Stimulated activated memory B cell treated with anti-CD40 and anti-IgM and Interleukin-4, amounts not matched to agents 10 μg/mL and 1 μg/mL and 100 μg/mL, for 72 hours (primary cell): ENCODE results near the gene PRR5.
"Not testable (repeated sequence)": the region's sequence is repeated elsewhere in the genome, so short reads cannot be mapped to it uniquely, and the experiment has no call there.

Experiments used
- ATAC-seq: fragments of 150-1000 bp; cut with Tn5 transposase; 2 replicates; pipeline ENCODE4 v1.10.0; 2021
- H3K27ac Mint-ChIP-seq: one replicate; pipeline ENCODE4 v1.8.0; 2022; ENCODE audit warnings: mild to moderate bottlenecking, mixed read lengths
- H3K27me3 Mint-ChIP-seq: one replicate; pipeline ENCODE4 v1.8.0; 2022; ENCODE audit warnings: mixed read lengths
- H3K36me3 Mint-ChIP-seq: one replicate; pipeline ENCODE4 v1.8.0; 2022; ENCODE audit warnings: mixed read lengths
- H3K4me1 Mint-ChIP-seq: one replicate; pipeline ENCODE4 v1.8.0; 2022; ENCODE audit warnings: mixed read lengths
- H3K4me3 Mint-ChIP-seq: one replicate; pipeline ENCODE4 v1.8.0; 2022; ENCODE audit warnings: mild to moderate bottlenecking, moderate library complexity, mixed read lengths
- H3K9me3 Mint-ChIP-seq: one replicate; pipeline ENCODE4 v1.8.0; 2022; ENCODE audit warnings: mixed read lengths

Gene PRR5

DNA sequence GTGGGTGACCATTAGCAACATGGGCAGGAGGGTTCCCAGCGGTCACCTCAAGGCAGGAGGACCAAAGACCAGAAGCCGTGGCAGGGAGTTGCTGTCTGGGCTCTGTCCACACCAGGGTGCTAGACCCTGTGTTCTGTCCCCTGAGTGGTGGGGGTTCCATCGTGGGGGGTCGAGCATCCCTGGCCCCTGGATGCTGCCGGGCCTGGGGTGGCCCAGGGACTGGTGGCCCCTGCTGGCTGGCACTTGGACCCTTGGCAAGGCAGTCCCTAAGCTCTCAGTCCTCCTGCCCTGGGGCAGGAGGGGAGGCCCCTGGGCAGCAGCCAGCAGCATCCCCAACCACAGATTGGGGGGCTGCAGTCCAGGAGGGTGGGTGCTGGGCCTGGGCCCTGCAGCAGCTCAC lies 37.0 kb downstream of the PRR5 start:
- H3K36me3 Mint-ChIP-seq, result peaks cover 5% of the 10 kb centered on the region
- peaks cover 9% of the 10 kb centered on the region for H3K4me1 Mint-ChIP-seq
- H3K9me3 Mint-ChIP-seq, result no peaks in the 10 kb centered on the region
- no peak overlapping the region for H3K27ac Mint-ChIP-seq
- no peak overlapping the region for H3K4me3 Mint-ChIP-seq
- no peak for ATAC-seq
- H3K27me3 Mint-ChIP-seq, result peaks cover 18% of the 10 kb centered on the region

- not testable (repeated sequence) for H3K4me1 Mint-ChIP-seq, H3K36me3 Mint-ChIP-seq, H3K4me3 Mint-ChIP-seq, ATAC-seq, H3K27ac Mint-ChIP-seq, H3K9me3 Mint-ChIP-seq
- peaks cover 18% of the 10 kb centered on the region for H3K27me3 Mint-ChIP-seq
Measured at GRCh38 chr22:44739666-44740065, 37.7 kb downstream of the PRR5 start.

DNA sequence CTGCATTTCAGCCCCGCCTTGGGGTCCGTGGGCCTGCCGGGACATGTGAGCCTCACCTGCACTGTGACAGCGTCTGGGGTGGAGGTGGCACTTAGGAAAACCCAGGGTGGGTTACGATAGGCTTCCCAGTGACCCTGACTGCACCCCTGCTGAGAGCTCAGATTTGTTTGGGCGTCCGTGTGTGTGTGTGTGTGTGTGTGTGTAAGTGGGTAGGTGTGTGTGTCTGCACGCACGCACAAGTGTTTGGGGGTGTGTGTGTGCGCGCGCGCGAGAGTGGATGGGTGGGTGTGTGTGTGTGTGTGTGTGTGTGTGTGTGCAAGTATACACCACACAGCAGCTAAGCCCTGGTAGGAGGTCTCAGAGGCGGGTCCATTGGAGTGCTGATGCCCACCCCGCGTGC lies 38.3 kb downstream of the PRR5 start:
- ATAC-seq, result no peak
- Mint-ChIP-seq H3K36me3 (peaks cover 5% of the 10 kb centered on the region), H3K4me1 (peaks cover 9% of the 10 kb centered on the region), H3K27me3 (peaks cover 18% of the 10 kb centered on the region), H3K9me3 (peaks cover 5% of the 10 kb centered on the region), H3K27ac (no peak overlapping the region), H3K4me3 (no peak overlapping the region)

- peaks cover 5% of the 10 kb centered on the region for H3K9me3 Mint-ChIP-seq
- H3K4me1 Mint-ChIP-seq, result no peaks in the 10 kb centered on the region
- H3K4me3 Mint-ChIP-seq, result no peak overlapping the region
- H3K27ac Mint-ChIP-seq, result no peak overlapping the region
- peaks cover 18% of the 10 kb centered on the region for H3K27me3 Mint-ChIP-seq
- peaks cover 5% of the 10 kb centered on the region for H3K36me3 Mint-ChIP-seq
- ATAC-seq, result no peak
Measured at GRCh38 chr22:44741929-44742328, 39.9 kb downstream of the PRR5 start.

GRCh38 chr22:44743247-44743646 lies 41.2 kb downstream of the PRR5 start:
- ATAC-seq, result no peak
- H3K27ac Mint-ChIP-seq, result no peak overlapping the region
- peaks cover 21% of the 10 kb centered on the region for H3K27me3 Mint-ChIP-seq
- no peak overlapping the region for H3K4me3 Mint-ChIP-seq
- H3K9me3 Mint-ChIP-seq, result peaks cover 5% of the 10 kb centered on the region
- no peaks in the 10 kb centered on the region for H3K4me1 Mint-ChIP-seq
- peaks cover 5% of the 10 kb centered on the region for H3K36me3 Mint-ChIP-seq

DNA sequence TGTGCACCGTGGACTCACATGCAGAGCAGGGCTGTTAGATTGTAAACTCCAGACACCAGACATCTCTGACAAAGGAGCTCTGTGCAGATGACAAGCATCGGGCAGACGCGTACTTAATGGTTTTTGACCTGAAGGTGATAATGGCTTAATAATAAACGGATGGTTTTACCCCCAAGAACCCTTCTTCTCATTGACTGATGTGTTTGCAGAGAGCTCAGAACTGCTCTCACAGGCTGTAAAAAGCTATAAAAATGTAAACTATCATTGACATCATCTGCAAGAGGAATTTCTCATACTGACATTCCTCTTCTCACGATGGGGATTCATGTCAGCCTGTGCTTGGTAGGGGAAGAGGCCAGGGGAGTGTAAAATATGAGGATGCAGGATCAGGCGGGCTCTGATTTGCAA lies 41.8 kb downstream of the PRR5 start:
- H3K4me1 Mint-ChIP-seq, result no peaks in the 10 kb centered on the region
- H3K9me3 Mint-ChIP-seq, result peaks cover 5% of the 10 kb centered on the region
- ATAC-seq, result no peak
- no peak overlapping the region for H3K4me3 Mint-ChIP-seq
- H3K27me3 Mint-ChIP-seq, result peaks cover 21% of the 10 kb centered on the region
- H3K36me3 Mint-ChIP-seq, result peaks cover 5% of the 10 kb centered on the region
- H3K27ac Mint-ChIP-seq, result no peak overlapping the region

GRCh38 chr22:44745853-44746789 lies 44.1 kb downstream of the PRR5 start:
- Mint-ChIP-seq H3K4me1 (no peaks in the 10 kb centered on the region), H3K36me3 (no peaks in the 10 kb centered on the region), H3K4me3 (no peak overlapping the region), H3K27ac (no peak overlapping the region), H3K9me3 (peaks cover 5% of the 10 kb centered on the region), H3K27me3 (peaks cover 23% of the 10 kb centered on the region)
- no peak for ATAC-seq

- H3K9me3 Mint-ChIP-seq, H3K4me1 Mint-ChIP-seq, H3K4me3 Mint-ChIP-seq, H3K36me3 Mint-ChIP-seq, H3K27ac Mint-ChIP-seq, ATAC-seq: not testable (repeated sequence)
- peaks cover 38% of the 10 kb centered on the region for H3K27me3 Mint-ChIP-seq
Measured at GRCh38 chr22:44747784-44748127, 45.8 kb downstream of the PRR5 start.

DNA sequence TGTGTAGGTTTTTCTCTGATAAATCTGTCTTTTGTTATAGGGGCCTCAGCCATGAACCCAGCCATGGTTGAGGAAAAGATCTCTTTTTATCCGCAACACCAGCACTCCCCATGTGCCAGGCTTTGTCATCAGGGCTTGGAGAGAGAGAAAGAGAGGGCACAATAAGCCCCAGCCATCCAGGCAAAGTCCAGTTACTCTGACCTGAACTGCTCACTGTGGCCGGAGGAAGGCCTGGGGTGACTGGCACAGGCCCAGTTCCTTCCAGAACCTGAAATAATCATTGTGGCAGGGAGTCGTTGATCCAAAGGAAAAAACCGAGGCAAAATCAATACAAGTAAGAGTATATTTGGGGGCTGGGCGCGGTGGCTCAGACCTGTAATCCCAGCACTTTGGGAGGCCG lies 46.5 kb downstream of the PRR5 start:
- Mint-ChIP-seq H3K4me3 (no peak overlapping the region), H3K27ac (no peak overlapping the region), H3K36me3 (no peaks in the 10 kb centered on the region), H3K9me3 (peaks cover 5% of the 10 kb centered on the region), H3K4me1 (peaks cover 6% of the 10 kb centered on the region), H3K27me3 (peaks cover 46% of the 10 kb centered on the region)
- ATAC-seq, result no peak

DNA sequence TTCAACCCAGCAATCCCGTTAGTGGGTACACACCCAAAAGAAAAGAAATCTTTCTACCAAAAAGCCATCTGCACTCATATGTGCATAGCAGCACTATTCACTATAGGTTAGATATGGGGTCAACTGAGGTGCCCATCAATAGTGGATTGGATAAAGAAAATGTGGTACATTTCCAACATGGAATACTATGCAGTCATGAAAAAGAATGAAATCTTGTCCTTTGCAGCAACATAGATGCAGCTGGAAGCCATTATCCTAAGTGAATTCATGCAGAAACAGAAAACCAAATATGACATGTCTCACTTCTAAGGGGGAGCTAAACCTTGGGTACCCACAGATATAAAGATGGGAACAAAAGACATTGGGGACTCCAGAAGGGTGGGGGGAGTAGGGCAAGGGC lies 48.5 kb downstream of the PRR5 start:
- no peaks in the 10 kb centered on the region for H3K9me3 Mint-ChIP-seq
- no peak overlapping the region for H3K4me3 Mint-ChIP-seq
- H3K27ac Mint-ChIP-seq, result no peak overlapping the region
- ATAC-seq, result no peak
- H3K36me3 Mint-ChIP-seq, result no peaks in the 10 kb centered on the region
- peaks cover 65% of the 10 kb centered on the region for H3K27me3 Mint-ChIP-seq
- H3K4me1 Mint-ChIP-seq, result peaks cover 6% of the 10 kb centered on the region

GRCh38 chr22:44752285-44753188 lies 50.5 kb downstream of the PRR5 start, which contains the start of gene ARHGAP8:
ARHGAP8 (plus strand) TSS chr22:44752575; CDS start chr22:44786528, 33,953 bp downstream.
- H3K9me3 Mint-ChIP-seq, result no peaks in the 10 kb centered on the region
- H3K27me3 Mint-ChIP-seq, result peaks cover 86% of the 10 kb centered on the region
- H3K36me3 Mint-ChIP-seq, result no peaks in the 10 kb centered on the region
- H3K27ac Mint-ChIP-seq, result no peak within 1 kb of the TSS
- H3K4me1 Mint-ChIP-seq, result peaks cover 6% of the 10 kb centered on the region
- peak within 1 kb of the TSS; percentile 55 for H3K4me3 Mint-ChIP-seq
- ATAC-seq, result no peak

DNA sequence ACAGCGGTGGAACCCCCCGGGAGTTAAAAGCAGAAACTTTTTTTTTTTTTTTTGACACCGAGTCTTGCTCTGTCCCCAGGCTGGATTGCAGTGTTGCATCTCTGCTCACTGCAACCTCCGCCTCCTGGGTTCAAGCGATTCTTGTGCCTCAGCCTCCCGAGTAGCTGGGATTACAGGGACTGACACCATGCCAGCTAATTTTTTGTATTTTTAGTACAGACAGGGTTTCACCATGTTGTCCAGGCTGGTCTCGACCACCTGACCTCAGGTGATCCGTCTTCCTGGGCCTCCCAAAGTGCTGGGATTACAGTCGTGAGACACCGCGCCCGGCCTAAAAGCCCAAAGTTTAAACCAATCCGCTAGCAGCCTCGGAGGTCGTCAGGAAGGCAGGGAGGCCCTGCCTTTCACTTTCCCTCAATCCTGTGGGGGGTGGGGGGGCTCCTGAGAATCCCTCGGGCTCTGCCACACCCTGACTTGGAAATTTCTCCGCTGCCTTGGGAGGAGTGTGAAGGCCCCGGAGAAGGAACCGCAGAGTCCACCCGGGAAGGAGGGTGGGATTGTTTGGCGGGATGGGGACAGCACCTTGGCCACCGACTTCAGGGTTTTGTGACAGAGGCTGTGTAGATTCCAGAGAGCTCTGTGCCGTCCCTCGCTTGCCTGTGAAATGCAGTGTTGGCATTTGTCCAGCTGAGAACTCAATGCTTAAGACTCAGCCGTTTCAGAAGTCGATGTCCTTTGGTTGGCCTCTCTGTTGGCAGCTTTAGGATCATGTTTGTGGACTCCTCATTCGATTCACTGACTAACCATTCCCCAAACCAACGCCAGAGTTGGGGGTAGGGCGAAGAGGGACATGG lies 51.4 kb downstream of the PRR5 start:
- ATAC-seq, result no peak
- peaks cover 89% of the 10 kb centered on the region for H3K27me3 Mint-ChIP-seq
- H3K9me3 Mint-ChIP-seq, result no peaks in the 10 kb centered on the region
- H3K4me1 Mint-ChIP-seq, result peaks cover 6% of the 10 kb centered on the region
- H3K4me3 Mint-ChIP-seq, result no peak overlapping the region
- H3K36me3 Mint-ChIP-seq, result no peaks in the 10 kb centered on the region
- H3K27ac Mint-ChIP-seq, result no peak overlapping the region

DNA sequence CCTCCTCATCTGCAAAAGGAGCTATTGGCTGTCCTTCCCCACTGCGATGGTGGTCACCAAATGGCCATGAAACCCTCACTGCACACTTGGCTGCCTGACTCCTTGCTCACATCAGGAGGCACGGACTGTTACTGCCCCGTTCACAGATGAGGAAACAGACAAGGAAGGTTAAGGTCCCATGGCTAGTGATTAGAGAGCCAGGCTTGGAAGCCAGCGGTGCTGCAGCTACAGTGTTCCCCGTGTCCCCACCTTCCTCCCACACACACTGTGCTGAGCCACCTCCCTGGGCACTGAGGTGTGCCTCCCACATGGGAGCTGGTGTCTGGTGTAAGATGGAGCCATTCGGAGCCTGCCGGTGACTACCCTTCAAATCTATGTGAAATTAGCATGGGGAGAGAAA lies 53.0 kb downstream of the PRR5 start:
- Mint-ChIP-seq H3K4me3 (no peak overlapping the region), H3K36me3 (no peaks in the 10 kb centered on the region), H3K4me1 (peaks cover 6% of the 10 kb centered on the region), H3K27ac (no peak overlapping the region), H3K9me3 (no peaks in the 10 kb centered on the region), H3K27me3 (peaks cover 94% of the 10 kb centered on the region)
- ATAC-seq, result no peak

DNA sequence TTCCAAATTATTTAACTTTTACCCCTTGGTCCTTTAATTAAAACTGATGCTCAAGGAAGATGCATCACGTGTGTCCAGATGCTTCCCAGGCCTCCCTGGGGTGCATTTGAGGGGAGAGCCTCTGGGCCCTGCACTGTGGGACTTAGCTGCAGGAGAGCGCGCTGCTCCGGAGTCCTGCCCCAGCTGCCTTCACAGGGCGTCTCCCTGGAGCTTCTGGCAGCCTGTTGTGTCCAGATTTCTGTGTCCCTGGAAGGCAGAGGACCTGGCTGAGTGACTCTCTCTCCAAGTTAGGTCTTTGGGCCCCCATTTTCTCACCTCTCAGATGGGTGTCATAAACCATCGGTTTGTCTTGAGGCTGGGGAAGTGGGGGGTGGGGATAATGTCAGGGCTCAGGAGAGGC lies 53.4 kb downstream of the PRR5 start:
- ATAC-seq, result no peak
- no peak overlapping the region for H3K27ac Mint-ChIP-seq
- H3K27me3 Mint-ChIP-seq, result peaks cover 90% of the 10 kb centered on the region
- H3K4me1 Mint-ChIP-seq, result peaks cover 6% of the 10 kb centered on the region
- H3K4me3 Mint-ChIP-seq, result no peak overlapping the region
- H3K9me3 Mint-ChIP-seq, result no peaks in the 10 kb centered on the region
- H3K36me3 Mint-ChIP-seq, result no peaks in the 10 kb centered on the region

- H3K27me3 Mint-ChIP-seq, result peaks cover 88% of the 10 kb centered on the region
- H3K9me3 Mint-ChIP-seq, result no peaks in the 10 kb centered on the region
- no peak for ATAC-seq
- H3K4me1 Mint-ChIP-seq, result peaks cover 6% of the 10 kb centered on the region
- no peaks in the 10 kb centered on the region for H3K36me3 Mint-ChIP-seq
- H3K27ac Mint-ChIP-seq, result no peak overlapping the region
- H3K4me3 Mint-ChIP-seq, result no peak overlapping the region
Measured at GRCh38 chr22:44755956-44756361, 54.0 kb downstream of the PRR5 start.
